Endothelial cell of umbilical vein (primary cell): ENCODE measurements around the gene METTL1. TPM values are rescaled to one million over a fixed set of nuclear protein-coding genes. Genes with fewer than 3 reads are reported as not detected.

Experiments
- BruUV-seq: library from RNA; stranded (reverse); fragments of 400-500 nt; replicated peaks from 2 replicates; lab custom pipeline; 2021; lab: Mats Ljungman, UMichigan
- CTCF ChIA-PET: fragments of 300-600, 350-600 bp; sonication (Branson Sonifier 250); formaldehyde crosslinking; loops from one replicate; lab custom pipeline; 2021; ENCODE audit warnings: antibody characterized with exemption, inconsistent platforms; lab: Charles Lee
- POLR2A ChIA-PET: fragments of 300-600, 350-600 bp; sonication (Branson Sonifier 250); formaldehyde crosslinking; loops from one replicate; lab custom pipeline; 2021; ENCODE audit warnings: antibody characterized with exemption, inconsistent platforms; lab: Charles Lee
- DNase-seq: peaks from one replicate; pipeline ENCODE4 v3.0.0-alpha.2; 2011; ENCODE audit warnings: low read depth, low spot score
- FAIRE-seq: peaks from 2 replicates; lab custom pipeline; 2011; peaks lifted over from hg19 to GRCh38; lab: Jason Lieb, UNC
- H2AFZ ChIP-seq: 2 replicates; pipeline ENCODE4 v1.6.0; 2012; ENCODE audit warnings: low read depth, low read length, control low read depth, inconsistent platforms
- H3K27ac ChIP-seq: 2 replicates; pipeline ENCODE4 v1.5.1; 2011; ENCODE audit warnings: low read depth, mild to moderate bottlenecking, control low read depth, low read length, moderate library complexity; ENCODE audit not compliant: insufficient read depth
- H3K27me3 ChIP-seq, 2 experiments: 2 replicates each; pipeline versions ENCODE4 v1.6.0 to v1.6.1; 2011; ENCODE audit warnings: low read length in 2 of 2, mixed read lengths in 1 of 2; ENCODE audit not compliant: control insufficient read depth in 2 of 2, insufficient read depth in 2 of 2
- H3K36me3 ChIP-seq, 2 experiments: 2 replicates in 1 of 2; 3 replicates in 1 of 2; pipeline ENCODE4 v1.5.1; 2011; ENCODE audit warnings: low read length in 2 of 2, mild to moderate bottlenecking in 1 of 2, moderate library complexity in 1 of 2; ENCODE audit not compliant: control insufficient read depth in 2 of 2, insufficient read depth in 2 of 2; ENCODE audit errors: extremely low read depth in 1 of 2
- H3K4me1 ChIP-seq: 3 replicates; pipeline ENCODE4 v1.5.1; 2011; ENCODE audit warnings: mild to moderate bottlenecking, low read length; ENCODE audit not compliant: control insufficient read depth, insufficient read depth; ENCODE audit errors: extremely low read depth
- H3K4me2 ChIP-seq: 2 replicates; pipeline ENCODE4 v1.6.1; 2011; ENCODE audit warnings: low read length, control low read depth, mixed read lengths; ENCODE audit not compliant: insufficient read depth
- H3K4me3 ChIP-seq, 3 experiments: fragments of 200-600 bp in 1 of 3; sonication (generic), shearing (Covaris generic) in 1 of 3; replicated peaks in 1 of 3; 2 replicates each; pipeline ENCODE4 v1.5.1; 2011 to 2016; ENCODE audit warnings: control low read depth in 3 of 3, low read length in 3 of 3, mild to moderate bottlenecking in 2 of 3, inconsistent platforms in 1 of 3, low read depth in 1 of 3, moderate library complexity in 1 of 3; ENCODE audit not compliant: insufficient read depth in 1 of 3
- H3K79me2 ChIP-seq: 2 replicates; pipeline ENCODE4 v1.6.0; 2012; ENCODE audit warnings: low read length, inconsistent platforms; ENCODE audit not compliant: control insufficient read depth, insufficient read depth
- H3K9ac ChIP-seq: replicated peaks from 2 replicates; pipeline ENCODE3; 2011; ENCODE audit warnings: low read length, control low read depth; ENCODE audit not compliant: insufficient read depth; ENCODE audit errors: extremely low read depth
- H3K9me1 ChIP-seq: replicated peaks from 3 replicates; pipeline ENCODE4 v1.6.0; 2011; ENCODE audit warnings: mild to moderate bottlenecking, low read length; ENCODE audit not compliant: control insufficient read depth, insufficient read depth; ENCODE audit errors: extremely low read depth
- H3K9me3 ChIP-seq: replicated peaks from 2 replicates; pipeline ENCODE4 v1.5.1; 2012; ENCODE audit warnings: low read length, inconsistent platforms; ENCODE audit not compliant: control insufficient read depth, insufficient read depth
- H4K20me1 ChIP-seq: replicated peaks from 2 replicates; pipeline ENCODE3; 2011; ENCODE audit warnings: mild to moderate bottlenecking, low read length; ENCODE audit not compliant: control insufficient read depth, insufficient read depth; ENCODE audit errors: extremely low read depth
- EZH2 ChIP-seq: IDR thresholded peaks from 2 replicates; pipeline ENCODE4 v1.6.1; 2012; ENCODE audit warnings: borderline replicate concordance, low read depth, mild to moderate bottlenecking, moderate library complexity, low read length, inconsistent platforms; ENCODE audit not compliant: severe bottlenecking
- FOS ChIP-seq: IDR thresholded peaks from 2 replicates; pipeline ENCODE4 v1.6.1; 2011; ENCODE audit warnings: mild to moderate bottlenecking, low read length, moderate library complexity, borderline replicate concordance; ENCODE audit not compliant: insufficient read depth
- GATA2 ChIP-seq: IDR thresholded peaks from 2 replicates; pipeline ENCODE4 v1.7.0; 2011; ENCODE audit warnings: low read depth, mild to moderate bottlenecking, moderate library complexity, mixed read lengths, low read length; ENCODE audit not compliant: insufficient read length, insufficient read depth
- POLR2A ChIP-seq: IDR thresholded peaks from 2 replicates; pipeline ENCODE4 v1.6.1; 2012; ENCODE audit warnings: low read depth, mild to moderate bottlenecking, control low read depth, low read length
- POLR2AphosphoS5 ChIP-seq: IDR thresholded peaks from 2 replicates; pipeline ENCODE4 v1.6.1; 2012; ENCODE audit warnings: low read depth, mild to moderate bottlenecking, control low read depth, low read length, moderate library complexity; ENCODE audit not compliant: insufficient read depth
- dilution Hi-C: fragments of 300-500 bp; cut with MboI; formaldehyde crosslinking; loops from one replicate; pipeline ENCODE4 v1.15.0; 2019; ENCODE audit warnings: low sequenced_read_pairs; ENCODE audit not compliant: extremely low pct_ligation_motif_present
- intact Hi-C: fragments of 100-400 bp; cut with micrococcal nuclease; formaldehyde crosslinking; loops from one replicate; pipeline ENCODE4 v1.10.0; 2022
- polyA plus RNA-seq, 4 experiments: library from polyadenylated mRNA; depleted of rRNA in 3 of 4; stranded (reverse) in 3 of 4; unstranded in 1 of 4; fragments of >200 nt; gene quantifications; 2 replicates each; pipeline versions ENCODE4 v1.2.1 to v1.2.3, GENCODE V29; 2011 to 2012; ENCODE audit warnings: missing spikeins in 1 of 4
- total RNA-seq: library from RNA; stranded (reverse); gene quantifications from 2 replicates; pipeline ENCODE4 v1.2.3, GENCODE V29; 2021
- TF ChIP-seq, protein P1 (sequence below), 2 donors: IDR thresholded peaks; 1 replicate in 1 of 2; 2 replicates in 1 of 2; pipeline ENCODE4 v1.5.1; 2011; ENCODE audit warnings: low read length in 2 of 2, mild to moderate bottlenecking in 2 of 2, moderate library complexity in 2 of 2, control low read depth in 1 of 2, inconsistent platforms in 1 of 2, low read depth in 1 of 2; ENCODE audit not compliant: insufficient read depth in 1 of 2; ENCODE audit errors: extremely low read depth in 1 of 2

METTL1 gene
- total and polyA plus RNA-seq, 2 donors (not counting 3 experiments of a cell fraction or from before 2014, with no cell fraction given), result 23.6 to 24.3 TPM

DNA sequence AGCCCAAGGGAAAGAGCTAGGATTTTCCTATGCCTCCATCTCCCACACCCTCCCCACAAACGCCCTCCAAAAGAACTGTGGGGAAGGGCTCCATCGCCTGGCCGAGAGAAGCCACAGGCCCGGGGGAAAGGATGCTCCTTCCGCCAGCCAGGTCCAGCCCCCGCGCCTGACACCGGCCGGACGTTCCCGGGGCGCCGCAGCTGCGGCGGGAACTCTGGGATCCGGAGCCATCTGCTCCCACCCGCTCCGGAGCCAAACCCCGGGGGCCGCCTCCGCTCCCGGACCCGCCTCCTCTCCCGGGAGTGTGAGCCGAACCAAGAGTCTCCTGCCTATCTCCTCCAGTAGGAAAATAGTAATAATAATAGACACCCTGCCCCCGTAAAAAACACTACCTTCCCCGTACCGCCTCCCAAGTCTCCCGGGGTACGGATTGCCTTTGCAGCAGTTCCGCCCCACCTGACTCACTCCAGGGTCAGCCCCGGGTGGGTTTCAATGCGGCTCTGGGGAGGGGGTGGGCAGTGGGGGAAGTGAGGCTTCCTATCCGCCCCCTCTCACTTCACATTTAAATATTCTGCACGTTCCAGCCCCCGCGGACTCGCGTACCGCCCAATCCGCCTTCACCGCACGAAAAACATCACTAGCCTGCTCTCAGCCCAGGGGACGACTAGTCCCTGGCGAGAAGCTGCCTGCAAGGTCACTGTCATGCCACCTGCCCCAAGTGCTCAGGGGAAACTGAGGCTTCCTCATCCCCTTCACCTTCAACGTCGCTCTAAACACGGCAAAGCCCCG is 35.8 kb downstream of the METTL1 start:
- Histone ChIP-seq H3K4me3 (no peak overlapping the region), H3K9ac (no peak overlapping the region), H3K79me2 (no peaks in the 10 kb centered on the region), H3K4me1 (peaks cover 4% of the 10 kb centered on the region), H3K4me2 (no peak overlapping the region), H3K9me3 (no peaks in the 10 kb centered on the region), H3K27me3 (peaks cover 80 to 84% of the 10 kb centered on the region in 2 experiments), H2AFZ (no peak overlapping the region), H3K27ac (no peak overlapping the region), H4K20me1 (no peaks in the 10 kb centered on the region), H3K36me3 (no peaks in the 10 kb centered on the region), H3K9me1 (no peaks in the 10 kb centered on the region)
- intact Hi-C loops, result no loop called here
- dilution Hi-C loops, result no loop called here
- no TSS peak for BruUV-seq
- CTCF ChIA-PET, result interaction anchor here (1.0 to 6.1 kb wide), 6 partner anchors 8 to 153 kb away, joined by 4 to 48 read pairs (median 7); partner anchors contain the start of gene TSPAN31
- POLR2A ChIA-PET, result no interaction called here
- DNase-seq (no peak), FAIRE-seq (peak; percentile 48)
- TF ChIP-seq GATA2 (no peak), EZH2 (peak; percentile 58)

DNA sequence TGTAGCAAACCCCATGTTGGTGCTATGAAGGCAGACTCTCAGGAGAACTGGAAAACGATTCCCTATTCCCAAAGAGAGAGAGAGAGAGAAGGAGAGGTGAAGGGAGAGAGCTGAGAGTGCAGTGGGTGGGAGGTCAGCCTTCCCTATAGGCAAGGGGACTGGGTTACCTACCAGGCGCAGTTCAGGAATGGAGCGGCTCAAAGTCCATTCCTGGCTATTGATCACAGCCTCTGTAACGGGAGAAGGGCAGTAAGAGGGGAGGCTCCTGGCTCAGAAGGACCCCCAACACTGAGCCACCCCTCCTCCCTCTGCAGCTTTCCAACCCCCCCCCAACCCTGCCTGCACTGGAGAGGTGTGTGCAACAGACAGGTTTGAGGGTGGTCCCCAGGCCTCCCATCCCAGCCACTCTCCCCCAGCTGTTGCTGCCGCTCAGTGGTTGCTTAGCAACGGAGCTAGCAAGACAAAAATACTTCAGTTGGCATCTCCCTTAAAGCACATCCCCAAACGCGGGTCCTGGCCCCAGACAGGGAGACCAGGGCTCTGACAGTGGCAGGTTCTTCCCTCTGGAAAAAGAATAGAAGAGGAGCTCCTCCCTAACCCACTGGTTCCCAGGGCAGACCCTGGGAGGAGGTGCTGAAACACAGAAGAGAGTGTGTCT is 36.6 kb downstream of the METTL1 start:
- no peak for FAIRE-seq
- H4K20me1 ChIP-seq, result no peaks in the 10 kb centered on the region

More for the DNA sequence above, 36.6 kb downstream of the METTL1 start:
- H3K4me1 ChIP-seq, result no peaks in the 10 kb centered on the region
- no peaks in the 10 kb centered on the region for H3K9me1 ChIP-seq
- intact Hi-C loops, result no loop called here
- no peak for DNase-seq
- TF ChIP-seq GATA2 (no peak), POLR2A (no peak), FOS (no peak), POLR2AphosphoS5 (no peak)
- TF ChIP-seq, protein P1, sequence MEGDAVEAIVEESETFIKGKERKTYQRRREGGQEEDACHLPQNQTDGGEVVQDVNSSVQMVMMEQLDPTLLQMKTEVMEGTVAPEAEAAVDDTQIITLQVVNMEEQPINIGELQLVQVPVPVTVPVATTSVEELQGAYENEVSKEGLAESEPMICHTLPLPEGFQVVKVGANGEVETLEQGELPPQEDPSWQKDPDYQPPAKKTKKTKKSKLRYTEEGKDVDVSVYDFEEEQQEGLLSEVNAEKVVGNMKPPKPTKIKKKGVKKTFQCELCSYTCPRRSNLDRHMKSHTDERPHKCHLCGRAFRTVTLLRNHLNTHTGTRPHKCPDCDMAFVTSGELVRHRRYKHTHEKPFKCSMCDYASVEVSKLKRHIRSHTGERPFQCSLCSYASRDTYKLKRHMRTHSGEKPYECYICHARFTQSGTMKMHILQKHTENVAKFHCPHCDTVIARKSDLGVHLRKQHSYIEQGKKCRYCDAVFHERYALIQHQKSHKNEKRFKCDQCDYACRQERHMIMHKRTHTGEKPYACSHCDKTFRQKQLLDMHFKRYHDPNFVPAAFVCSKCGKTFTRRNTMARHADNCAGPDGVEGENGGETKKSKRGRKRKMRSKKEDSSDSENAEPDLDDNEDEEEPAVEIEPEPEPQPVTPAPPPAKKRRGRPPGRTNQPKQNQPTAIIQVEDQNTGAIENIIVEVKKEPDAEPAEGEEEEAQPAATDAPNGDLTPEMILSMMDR (IDR thresholded peaks at IDR 0.05; ENCODE audit: extremely low read depth in 1 of 2, insufficient read depth in 1 of 2, low read depth in 1 of 2, low read length in 2 of 2), result no peak
- ChIA-PET POLR2A (no interaction called here), CTCF (interaction anchor here (1.0 to 6.1 kb wide), 4 partner anchors 9 to 152 kb away, joined by 5 to 48 read pairs (median 8); partner anchors contain the start of gene TSPAN31)
- H3K4me2 ChIP-seq, result no peak overlapping the region
- H3K27me3 ChIP-seq, result peaks cover 76% of the 10 kb centered on the region in 2 experiments
- BruUV-seq, result no TSS peak
- H3K9ac ChIP-seq, result no peak overlapping the region
- no peaks in the 10 kb centered on the region for H3K36me3 ChIP-seq
- H3K9me3 ChIP-seq, result no peaks in the 10 kb centered on the region
- H3K27ac ChIP-seq, result no peak overlapping the region
- no peak overlapping the region for H3K4me3 ChIP-seq
- no peak overlapping the region for H2AFZ ChIP-seq
- dilution Hi-C loops, result no loop called here
- H3K79me2 ChIP-seq, result no peaks in the 10 kb centered on the region
